A673 (cell line): ENCODE data around the gene PAX7.

Experiments
- CTCF ChIP-seq: fragments of 300-800, 200-600 bp; sonication (generic); conservative IDR thresholded peaks from 2 replicates; pipeline ENCODE4 v1.5.1; 2017; ENCODE audit warnings: low read depth, mild to moderate bottlenecking, antibody characterized with exemption, low read length, moderate library complexity, mixed read lengths
- EZH2 ChIP-seq: fragments of 200-600 bp; sonication (generic); IDR thresholded peaks from 2 replicates; pipeline ENCODE4 v1.6.1; 2017; ENCODE audit warnings: borderline replicate concordance, low read depth, mild to moderate bottlenecking, mixed read lengths, antibody characterized with exemption, low read length; ENCODE audit not compliant: poor library complexity, severe bottlenecking

- TF ChIP-seq CTCF (no peak), EZH2 (no peak)
Measured at GRCh38 chr1:18714404-18715175, 83.9 kb downstream of the PAX7 start.
